GM19023 (cell line): Measurements from ENCODE around the gene ARHGAP30.
A peak's percentile ranks its signal among the peaks of the same experiment; 100 is the strongest.
"Not testable (repeated sequence)": the region's sequence is repeated elsewhere in the genome, so short reads cannot be mapped to it uniquely, and the experiment has no call there.

ENCODE experiments used
- ATAC-seq: cut with Tn5 transposase; IDR thresholded peaks from one replicate; pipeline ENCODE4 v1.9.1; 2021; ENCODE audit warnings: mild to moderate bottlenecking, moderate library complexity; ENCODE audit not compliant: unreplicated experiment

The ARHGAP30 gene

DNA sequence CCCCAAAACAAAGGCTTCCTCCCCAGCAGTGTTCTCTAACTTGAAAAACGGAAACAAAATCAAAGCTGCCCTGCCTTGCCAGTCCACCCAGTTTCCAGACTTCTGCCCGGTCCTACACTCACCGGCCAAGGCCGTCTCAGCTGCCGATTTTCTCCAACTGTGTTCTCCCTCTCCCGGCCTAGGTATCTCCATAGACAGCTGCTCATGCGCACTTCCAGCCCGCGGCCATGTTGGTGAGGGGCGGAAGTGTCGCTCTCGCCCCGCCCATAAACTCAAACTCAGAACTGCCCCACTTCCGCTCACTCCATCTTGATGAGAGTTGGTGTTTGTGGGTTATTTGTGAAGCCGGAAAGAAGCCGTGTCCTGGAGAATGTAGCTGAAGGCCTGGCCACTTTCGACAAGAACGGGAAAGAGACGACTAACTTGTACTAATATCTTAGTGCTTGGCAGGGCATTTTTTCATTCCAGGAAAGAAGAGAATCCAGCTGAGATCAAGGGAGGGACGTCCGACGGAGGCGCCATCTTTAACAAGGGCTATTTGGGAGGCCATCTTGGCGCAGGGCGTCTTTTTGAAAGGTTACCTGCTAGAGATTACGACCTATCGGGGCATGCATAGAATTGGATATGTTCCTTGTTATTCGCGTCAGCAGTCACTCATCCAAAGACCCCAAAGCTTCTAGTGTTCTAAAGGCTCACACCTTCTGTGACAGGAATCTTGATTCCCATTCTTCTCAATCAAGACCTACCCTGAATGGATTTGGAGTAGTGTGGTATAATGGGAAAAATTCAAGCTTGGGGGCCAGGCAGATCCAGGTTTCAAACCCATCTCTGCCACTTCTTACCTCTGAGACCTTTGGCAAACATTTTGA lies 23.7 kb downstream of the ARHGAP30 start, which contains the start of gene USF1:
USF1 (minus strand) TSS at position 242 of the 869 bp plus-strand sequence. CDS start 2,702 bp downstream, outside the sequence.
- peak; percentile 62 for ATAC-seq

DNA sequence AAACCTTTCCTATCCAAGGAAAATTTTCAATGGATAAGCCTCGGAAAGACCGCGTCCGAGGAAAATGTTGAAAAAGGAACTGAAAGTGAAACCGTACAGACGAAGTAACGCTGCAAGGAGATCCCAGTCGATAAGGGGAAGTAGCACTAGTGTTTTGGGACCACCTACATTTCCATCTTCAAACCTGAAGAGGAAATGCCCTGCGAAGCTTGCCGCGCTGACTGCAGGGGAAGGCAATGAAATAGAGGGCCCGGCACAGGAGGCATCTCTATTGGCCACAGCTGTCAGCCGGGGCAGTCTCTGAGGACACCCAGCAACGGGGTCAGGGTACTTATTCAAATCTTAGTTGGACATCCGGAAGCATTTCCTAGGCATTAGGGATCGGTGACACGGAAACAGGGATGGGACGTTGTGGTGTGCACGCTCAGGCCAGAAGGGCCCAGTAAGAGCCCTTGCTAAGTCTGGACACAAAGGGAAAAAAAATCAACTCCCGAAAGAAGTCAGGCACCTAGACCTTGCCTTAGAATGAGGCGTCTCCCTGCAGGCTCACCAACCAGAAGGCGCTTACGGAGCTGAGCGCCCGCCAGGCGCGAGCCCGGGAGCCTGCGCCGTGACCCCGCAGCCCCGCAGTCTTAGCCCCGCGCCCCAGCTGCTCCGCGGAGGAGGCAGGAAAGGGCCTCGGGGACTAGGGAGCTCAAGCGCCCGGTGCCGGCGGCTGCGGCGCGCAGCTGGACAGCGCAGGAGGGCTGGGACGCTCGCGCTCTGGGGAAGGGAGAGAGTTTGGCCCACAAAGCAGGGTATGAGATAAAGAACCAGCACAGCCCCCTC lies 24.6 kb downstream of the ARHGAP30 start:
- peak; percentile 45 for ATAC-seq

DNA sequence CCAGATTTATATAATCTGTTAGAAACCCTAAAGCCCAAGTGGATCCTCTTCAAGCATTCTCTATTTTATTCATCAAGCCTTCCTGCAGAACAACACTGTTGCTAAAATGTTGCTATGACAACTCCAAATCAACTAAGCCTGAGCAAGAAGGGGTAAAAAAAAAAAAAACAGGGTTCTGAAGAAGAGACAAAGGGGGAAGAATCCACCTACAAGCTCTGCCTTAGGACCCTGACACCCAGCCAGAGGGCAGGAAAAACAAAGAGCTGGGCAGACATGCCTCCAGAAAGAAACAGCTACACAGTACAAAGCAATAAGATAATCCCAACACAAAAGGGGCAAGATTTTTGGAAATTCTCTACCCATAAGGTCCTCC lies 25.2 kb downstream of the ARHGAP30 start:
- no peak for ATAC-seq

DNA sequence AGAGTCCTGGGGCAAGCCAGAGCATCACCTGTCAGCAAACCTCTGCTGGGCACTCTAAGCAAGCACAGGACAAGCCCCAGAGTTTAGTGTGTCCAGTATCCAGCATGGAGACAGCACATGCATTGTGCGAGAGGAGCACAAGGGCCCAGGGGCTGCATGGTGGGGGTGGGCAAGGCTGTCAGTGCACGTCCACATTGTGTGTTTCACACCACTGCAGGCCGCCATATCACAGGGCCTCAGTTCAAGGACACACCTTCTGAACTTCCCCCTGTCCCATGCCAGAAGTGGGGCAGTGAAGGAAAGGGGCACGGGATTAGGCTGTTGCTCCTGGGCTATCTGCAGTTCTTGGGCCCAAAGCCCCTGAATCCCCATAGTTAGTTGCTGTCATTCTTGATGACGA lies 30.1 kb downstream of the ARHGAP30 start:
- no peak for ATAC-seq

DNA sequence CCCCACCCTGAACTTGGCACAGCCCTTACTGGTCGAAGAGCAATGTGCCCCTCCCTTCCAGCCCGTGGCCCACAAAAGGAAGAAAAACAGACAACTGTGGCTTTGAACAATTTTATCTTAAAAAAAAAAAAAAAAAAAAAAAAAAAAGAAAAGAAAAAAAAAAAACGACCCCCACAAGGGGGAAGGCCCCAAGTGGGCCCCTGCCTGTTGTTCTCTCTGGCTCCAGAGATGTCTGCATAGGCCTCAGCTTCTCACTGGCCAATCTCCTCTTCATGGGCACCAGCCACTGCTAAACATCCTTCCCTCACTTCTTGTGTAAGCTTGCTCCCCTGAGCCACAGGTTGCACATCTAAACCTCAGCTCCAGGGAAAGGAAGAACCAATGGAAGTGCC lies 30.5 kb downstream of the ARHGAP30 start:
- ATAC-seq = no peak

DNA sequence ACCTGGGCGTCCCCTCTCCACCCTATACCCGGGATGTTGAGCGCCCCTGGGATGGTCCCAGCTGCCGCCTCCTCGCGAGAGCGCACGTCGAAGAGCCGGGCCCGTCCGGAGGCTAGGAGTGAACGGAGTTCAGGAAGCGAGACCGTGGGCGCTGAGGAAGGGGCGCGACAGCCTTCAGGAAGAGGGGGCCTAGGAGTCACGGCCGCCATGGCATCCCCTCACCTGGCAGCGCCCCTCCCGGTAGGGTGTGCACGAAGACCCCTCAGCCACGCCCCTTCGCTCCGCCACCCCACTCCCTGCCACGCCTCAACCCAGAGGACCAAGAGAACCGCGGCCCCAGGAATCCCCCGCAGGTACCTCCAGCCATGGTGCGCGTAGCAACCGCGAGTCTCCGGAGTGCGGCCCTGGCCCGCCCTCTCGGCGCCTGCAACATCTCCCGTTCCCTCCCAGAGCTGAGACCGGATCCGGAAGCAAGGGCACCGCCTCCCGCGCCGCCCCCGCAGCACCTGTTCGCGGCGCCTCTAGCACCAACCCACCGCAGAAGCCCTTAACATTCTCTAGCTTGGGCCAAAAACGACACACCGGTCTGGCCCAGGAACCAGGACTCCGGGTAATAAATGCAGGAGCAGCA lies 31.1 kb downstream of the ARHGAP30 start, which contains the start of gene TSTD1:
TSTD1 (minus strand) TSS at position 442 of the 631 bp plus-strand sequence; CDS start at position 367, 75 bp downstream.
- ATAC-seq = peak; percentile 90

DNA sequence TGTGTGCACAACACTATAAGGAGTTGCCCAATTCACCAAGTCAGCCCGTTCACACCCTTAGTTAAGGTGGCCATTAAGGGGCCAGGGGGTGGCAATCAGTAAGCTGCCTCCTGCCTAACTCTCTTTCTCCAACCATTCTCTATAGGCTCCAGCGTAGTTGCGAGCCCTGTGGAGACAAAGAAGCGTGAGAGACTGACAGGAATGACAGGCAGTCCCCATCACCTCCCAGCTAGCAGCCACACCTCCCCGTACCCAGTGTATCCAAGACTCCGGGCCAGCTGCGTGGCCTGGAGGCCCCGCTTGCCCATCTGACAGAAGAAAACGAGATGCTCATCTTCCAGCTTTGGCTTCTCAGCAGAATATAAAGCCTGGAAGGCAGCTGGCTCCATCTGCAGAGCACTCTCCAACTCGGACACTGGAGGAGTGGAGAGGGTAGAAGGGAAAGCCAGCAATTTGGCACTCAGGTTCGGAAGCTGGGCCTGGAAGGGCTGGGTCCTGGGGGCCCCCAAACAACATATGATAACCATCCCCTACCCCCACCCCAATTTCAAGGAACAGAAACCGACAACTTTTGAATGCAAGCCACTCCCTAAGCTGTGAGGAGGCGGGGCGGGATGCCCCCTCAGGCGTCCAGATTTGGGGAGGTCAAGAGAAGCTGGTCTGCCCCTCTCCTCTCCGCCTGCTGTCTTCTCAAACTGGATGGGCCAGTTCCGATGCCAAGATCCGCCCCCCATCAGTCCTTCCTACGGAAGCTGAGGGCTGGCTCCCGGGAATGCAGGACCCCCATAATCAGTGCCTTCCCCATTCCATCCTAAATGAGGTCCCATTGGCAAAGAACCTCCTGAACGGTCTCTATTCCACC lies 31.8 kb downstream of the ARHGAP30 start:
- ATAC-seq = no peak

DNA sequence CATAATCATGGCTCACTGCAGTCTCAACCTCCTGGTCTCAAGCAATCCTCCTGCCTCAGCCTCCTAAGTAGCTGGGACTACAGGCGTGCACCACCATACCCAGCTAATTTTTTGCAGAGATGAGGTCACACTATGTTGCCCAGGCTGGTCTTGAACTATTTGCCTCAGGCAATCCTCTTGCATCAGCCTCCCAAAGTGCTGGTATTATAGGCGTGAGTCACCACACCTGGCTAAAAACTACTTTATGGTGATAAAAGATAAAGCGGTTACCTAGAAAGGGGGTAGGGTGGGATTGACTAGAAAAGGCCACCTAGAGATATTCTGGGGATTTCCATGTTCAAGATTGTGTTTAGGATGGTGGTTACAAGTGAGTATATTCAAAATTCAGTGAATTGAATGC lies 35.9 kb downstream of the ARHGAP30 start:
- ATAC-seq = no peak

DNA sequence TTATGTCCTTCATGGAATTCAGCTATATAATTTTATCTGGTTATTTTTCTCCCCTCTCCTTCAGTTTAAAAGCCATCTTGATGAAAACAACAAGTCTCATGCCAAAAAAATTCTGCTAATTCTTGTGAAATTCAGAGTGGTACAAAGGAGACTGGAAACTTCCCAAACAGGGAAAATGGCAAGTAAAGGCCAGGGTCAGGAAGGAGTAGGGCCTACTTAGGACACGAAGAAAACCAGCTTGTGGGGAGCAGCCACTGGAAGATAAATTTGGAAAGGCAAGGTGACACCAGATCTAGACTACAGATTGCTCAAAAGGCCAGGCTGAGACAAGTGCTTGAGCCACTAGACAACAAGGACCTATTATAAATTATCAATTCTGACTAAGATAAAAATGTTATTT lies 37.3 kb downstream of the ARHGAP30 start:
- no peak for ATAC-seq

DNA sequence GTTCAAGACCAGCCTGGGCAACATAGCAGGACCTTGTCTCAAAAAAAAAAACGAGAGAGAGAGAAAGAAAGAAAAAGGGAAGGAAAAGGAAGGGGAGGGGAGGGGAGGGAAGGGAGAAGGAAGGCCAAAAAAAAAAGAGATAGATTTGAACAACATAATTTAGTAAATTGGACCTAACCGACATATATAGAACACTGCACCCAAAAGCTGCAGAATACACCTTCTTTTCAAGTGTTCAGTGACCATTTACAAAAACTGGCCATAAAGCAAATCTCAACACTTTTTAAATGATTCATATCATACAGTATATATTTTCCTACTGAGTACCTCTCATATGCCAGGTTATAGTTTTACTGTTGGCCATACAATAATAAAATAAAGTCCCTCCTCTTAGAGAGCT lies 37.8 kb downstream of the ARHGAP30 start:
- no peak for ATAC-seq

DNA sequence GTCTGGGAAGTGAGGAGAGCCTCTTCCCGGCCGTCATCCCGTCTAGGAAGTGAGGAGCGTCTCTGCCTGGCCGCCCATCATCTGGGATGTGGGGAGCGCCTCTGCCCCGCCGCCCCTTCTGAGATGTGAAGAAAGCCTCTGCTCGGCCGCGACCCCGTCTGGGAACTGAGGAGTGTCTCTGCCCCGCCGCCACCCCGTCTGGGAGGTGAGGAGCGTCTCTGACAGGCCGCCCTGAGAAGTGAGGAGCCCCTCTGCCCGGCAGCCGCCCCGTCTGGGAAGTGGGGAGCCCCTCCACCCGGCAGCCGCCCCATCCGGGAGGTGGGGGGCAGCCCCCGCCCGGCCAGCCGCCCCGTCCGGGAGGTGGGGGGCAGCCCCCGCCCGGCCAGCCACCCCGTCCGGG lies 40.2 kb downstream of the ARHGAP30 start:
- not testable (repeated sequence) for ATAC-seq

DNA sequence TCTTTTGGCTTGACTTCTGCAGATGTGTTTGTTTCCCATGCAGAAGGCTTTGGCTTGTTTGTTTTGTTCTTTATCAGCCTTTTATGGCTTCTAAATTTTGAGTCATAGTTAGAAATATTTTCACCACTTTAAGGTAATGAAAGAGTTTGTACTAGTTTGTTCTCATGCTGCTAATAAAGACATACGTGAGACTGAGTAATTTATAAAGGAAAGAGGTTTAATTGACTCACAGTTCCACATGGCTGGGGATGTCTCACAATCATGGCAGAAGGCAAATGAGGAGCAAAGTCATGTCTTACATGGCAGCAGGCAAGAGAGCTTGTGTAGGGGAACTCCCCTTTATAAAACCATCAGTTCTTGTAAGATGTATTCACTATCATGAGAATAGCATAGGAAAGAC lies 42.7 kb downstream of the ARHGAP30 start:
- not testable (repeated sequence) for ATAC-seq

DNA sequence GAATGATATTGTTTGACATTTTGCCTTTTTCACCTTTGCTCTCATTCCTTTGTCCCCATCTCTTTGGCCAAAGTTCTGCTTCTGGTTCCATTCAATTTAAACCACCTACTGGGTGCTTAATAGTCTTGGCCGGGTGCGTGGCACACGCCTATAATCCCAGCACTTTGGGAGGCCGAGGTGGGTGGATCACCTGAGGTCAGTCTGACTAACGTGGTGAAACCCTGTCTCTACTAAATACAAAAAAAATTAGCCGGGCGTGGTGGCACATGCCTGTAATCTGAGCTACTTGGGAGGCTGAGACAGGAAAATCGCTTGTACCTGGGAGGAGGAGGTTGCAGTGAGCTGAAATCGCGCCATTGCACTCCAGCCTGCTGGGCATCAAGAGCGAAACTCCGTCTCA lies 47.3 kb downstream of the ARHGAP30 start:
- not testable (repeated sequence) for ATAC-seq

DNA sequence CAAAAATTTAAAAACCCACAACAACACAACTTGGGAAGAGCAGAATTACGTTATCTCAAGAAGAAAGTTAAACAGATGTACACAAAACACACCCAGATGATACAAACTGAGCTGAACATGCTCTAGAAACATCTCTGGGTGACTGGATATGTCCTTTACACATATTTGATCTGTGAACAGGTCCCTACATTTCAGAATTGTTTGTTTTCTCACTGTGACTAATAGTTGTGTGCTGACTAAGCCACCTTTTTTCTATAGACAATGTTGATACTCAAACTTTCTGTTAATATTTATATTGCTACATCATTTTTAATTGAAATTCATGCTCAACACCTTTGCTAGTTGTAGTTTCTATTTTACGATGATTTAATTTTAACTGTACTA lies 47.7 kb downstream of the ARHGAP30 start:
- ATAC-seq = no peak

DNA sequence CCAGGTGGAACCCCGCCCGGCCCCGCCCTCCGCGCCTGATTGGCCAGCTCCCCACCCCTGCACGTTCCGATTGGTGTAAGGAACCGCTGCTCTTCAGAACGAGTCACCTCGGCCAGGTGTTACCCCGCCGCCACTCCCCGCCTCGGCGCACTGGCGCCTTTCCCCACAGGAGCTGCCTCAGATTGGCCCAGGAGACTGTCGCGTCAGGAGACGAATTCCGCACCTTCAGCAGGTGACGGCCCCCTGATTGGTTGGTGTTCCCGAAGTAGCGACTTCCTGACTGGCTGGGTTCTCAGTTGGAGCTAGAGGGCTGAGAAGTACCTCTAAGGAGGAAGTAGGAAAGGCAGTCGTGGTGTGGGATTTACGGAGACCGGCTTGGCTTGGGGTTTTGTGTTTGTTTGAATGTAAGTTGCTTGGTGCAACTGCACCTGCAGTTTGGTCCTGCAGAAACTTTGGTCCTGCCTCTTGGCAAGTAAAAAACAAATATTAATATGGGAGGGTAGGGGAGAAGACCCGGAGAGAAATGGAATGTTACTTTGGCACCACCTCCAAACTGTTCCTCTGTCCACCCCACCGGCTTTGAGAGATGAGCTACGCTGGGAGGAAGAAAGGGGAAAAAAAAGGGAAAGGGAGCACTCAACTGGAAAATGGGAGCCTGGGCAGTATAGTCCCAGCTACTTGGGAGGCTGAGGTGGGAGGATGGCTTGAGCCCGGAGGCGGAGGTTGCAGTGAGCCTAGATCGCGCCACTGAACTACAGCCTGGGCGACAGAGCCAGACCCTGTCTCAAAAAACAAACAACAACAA lies 48.3 kb downstream of the ARHGAP30 start:
- peak; percentile 89 for ATAC-seq

DNA sequence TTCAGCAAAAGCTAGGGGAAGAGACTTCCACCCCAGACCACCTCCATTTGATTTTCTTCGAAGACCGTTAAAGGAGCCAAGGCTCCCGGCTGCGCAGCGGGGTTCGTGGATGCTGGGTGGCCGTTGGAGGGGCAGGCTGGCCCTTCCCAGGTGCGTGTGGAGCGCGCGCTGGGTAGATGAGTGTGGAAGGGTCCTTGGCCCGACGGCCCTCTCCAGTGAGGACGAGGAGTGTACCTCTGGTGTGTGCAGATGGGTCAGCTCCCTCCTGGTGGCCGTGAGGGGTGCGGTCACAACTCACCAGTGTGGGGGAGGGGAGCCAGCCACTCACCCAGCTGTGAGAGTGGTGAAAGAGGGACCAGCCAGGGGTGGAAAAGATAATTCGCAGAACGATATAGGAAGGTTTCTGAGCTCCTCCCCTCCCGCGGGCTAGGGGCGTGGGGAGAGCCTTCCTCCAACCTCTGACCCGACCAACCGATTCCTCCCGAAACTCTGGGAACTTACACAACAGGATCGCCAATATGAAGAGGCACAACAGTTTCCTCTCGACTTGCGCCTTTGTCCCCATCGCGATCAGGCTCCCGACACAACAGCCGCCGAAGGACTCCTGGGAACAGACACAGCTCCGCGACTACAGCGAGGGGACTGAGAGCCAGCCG lies 49.1 kb downstream of the ARHGAP30 start, which contains the start of gene F11R:
F11R (minus strand) TSS at position 644 of the 656 bp plus-strand sequence; CDS start at position 565, 79 bp downstream.
- peak; percentile 50 for ATAC-seq

DNA sequence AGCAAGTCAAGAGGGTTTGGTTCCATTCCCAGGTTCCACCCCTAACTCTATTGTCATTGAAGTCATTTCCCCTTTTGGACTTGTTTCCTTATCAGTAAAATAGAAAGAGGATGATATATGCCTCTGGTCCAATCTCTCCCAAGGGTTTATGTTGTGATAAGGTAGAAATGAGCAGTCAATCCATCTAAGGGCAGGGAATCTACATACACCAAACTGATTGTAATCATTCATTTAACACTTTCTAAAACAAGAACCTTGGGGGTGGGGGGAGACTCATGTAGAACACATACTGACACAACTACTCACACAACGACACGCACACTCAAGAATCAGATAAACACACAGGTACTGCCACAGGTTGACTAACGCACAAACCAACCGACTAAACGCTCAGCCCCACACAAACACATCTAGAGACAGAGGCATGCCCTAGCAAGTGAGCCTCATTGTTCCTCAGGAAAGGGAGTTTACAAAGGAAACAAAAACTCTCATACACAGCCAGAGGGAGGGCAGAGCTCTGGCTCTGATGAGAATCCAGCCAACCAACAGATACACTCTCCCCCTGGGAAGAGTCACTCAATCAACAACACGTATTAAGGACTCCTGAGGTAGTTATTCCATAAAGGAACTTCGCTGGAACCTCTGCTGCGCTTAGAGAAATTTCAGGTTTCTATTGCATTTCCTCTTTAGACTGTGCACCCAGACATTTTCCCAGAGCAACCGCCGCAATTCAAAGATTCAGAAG lies 49.8 kb downstream of the ARHGAP30 start:
- no peak for ATAC-seq

DNA sequence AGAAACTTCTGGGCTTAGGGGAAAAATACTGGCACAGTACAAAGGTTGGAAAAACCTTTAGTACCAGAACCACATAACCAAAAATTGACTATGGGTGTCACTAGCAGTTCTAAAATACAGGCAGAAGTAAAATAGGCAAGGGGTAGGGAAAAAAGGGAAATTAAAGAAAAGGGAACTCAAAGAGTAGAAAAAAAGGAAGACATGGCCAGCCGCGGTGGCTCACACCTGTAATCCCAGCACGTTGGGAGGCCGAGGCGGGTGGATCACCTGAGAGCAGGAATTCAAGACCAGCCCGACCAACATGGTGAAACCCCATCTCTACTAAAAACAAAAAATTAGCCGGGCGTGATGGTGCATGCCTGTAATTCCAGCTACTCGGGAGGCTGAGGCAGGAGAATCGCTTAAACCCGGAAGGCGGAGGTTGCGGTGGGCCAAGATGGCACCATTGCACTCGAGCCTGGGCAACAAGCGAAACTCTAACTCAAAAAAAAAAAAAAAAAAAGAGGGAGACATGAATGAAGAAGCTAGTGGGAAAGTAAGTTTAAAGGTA lies 50.5 kb downstream of the ARHGAP30 start:
- ATAC-seq = not testable (repeated sequence)
